Suprapubic skin (tissue), 4 donors: ENCODE measurements around the gene AP2M1. TPM values are rescaled to one million over a fixed set of nuclear protein-coding genes. Genes with fewer than 3 reads are reported as not detected.
A peak's percentile ranks its signal among the peaks of the same experiment; 100 is the strongest.

ENCODE experiments used
- DNase-seq, 2 donors: peaks; one replicate each; pipeline ENCODE4 v3.0.0-alpha.2; 2019; ENCODE audit warnings: low spot score in 2 of 2
- H3K27ac ChIP-seq: fragments of 200-600 bp; sonication (generic); one replicate; pipeline ENCODE4 v1.5.1; 2019
- H3K27me3 ChIP-seq: fragments of 200-600 bp; sonication (generic); one replicate; pipeline ENCODE4 v1.5.1; 2019
- H3K36me3 ChIP-seq: fragments of 200-600 bp; sonication (generic); one replicate; pipeline ENCODE4 v1.5.1; 2019
- H3K4me1 ChIP-seq: fragments of 200-600 bp; sonication (generic); one replicate; pipeline ENCODE4 v1.5.1; 2019
- H3K4me3 ChIP-seq: fragments of 200-600 bp; sonication (generic); one replicate; pipeline ENCODE4 v1.5.1; 2019; ENCODE audit warnings: mild to moderate bottlenecking
- H3K9me3 ChIP-seq: fragments of 200-600 bp; sonication (generic); one replicate; pipeline ENCODE4 v1.5.1; 2019
- EP300 ChIP-seq: sonication (generic); formaldehyde crosslinking; IDR thresholded peaks from one replicate; pipeline ENCODE4 v1.6.1; 2017; ENCODE audit warnings: antibody characterized with exemption
- POLR2A ChIP-seq, 2 donors: fragments of 450-650 bp; IDR thresholded peaks; one replicate each; pipeline ENCODE4 v1.6.1; 2017; ENCODE audit warnings: antibody characterized with exemption in 2 of 2, mild to moderate bottlenecking in 2 of 2, moderate library complexity in 2 of 2
- POLR2AphosphoS5 ChIP-seq, 3 donors: sonication (generic); formaldehyde crosslinking; IDR thresholded peaks; one replicate each; pipeline ENCODE4 v1.6.1; 2017; ENCODE audit warnings: antibody characterized with exemption in 3 of 3
- whole genome bisulfite sequencing: methylation state at CpG from one replicate; pipeline ENCODE4 v1.1.5; 2018; 5-methylcytosine and 5-hydroxymethylcytosine counted together
- total RNA-seq, 4 donors: library from RNA; depleted of rRNA; stranded (reverse); fragments of >200 nt; gene quantifications; one replicate each; pipeline ENCODE4 v1.1.0, GENCODE V29; 2016
- TF ChIP-seq, protein P1 (sequence below), 2 donors: fragments of 200-600 bp in 1 of 2; fragments of 450-650 bp in 1 of 2; sonication (generic) in 1 of 2; IDR thresholded peaks; one replicate each; pipeline ENCODE4 v1.5.1; 2016 to 2019; ENCODE audit warnings: antibody characterized with exemption in 2 of 2, mild to moderate bottlenecking in 1 of 2, moderate library complexity in 1 of 2

AP2M1 gene
- total RNA-seq, 4 donors from 2014 or later = 112 to 137 (median 121) TPM

DNA sequence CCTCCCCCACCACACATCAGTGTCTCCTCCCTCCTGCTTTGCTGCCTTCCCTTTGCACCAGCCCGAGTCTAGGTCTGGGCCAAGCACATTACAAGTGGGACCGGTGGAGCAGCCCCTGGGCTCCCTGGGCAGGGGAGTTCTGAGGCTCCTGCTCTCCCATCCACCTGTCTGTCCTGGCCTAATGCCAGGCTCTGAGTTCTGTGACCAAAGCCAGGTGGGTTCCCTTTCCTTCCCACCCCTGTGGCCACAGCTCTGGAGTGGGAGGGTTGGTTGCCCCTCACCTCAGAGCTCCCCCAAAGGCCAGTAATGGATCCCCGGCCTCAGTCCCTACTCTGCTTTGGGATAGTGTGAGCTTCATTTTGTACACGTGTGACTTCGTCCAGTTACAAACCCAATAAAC is 9.0 kb downstream of the AP2M1 start:
- no peak for DNase-seq
- no peaks in the 10 kb centered on the region for H3K27me3 ChIP-seq
- no peaks in the 10 kb centered on the region for H3K9me3 ChIP-seq
- H3K4me1 ChIP-seq = peaks cover 29% of the 10 kb centered on the region
- no peak overlapping the region for H3K4me3 ChIP-seq
- H3K36me3 ChIP-seq = peaks cover 62% of the 10 kb centered on the region
- TF ChIP-seq, protein P1, sequence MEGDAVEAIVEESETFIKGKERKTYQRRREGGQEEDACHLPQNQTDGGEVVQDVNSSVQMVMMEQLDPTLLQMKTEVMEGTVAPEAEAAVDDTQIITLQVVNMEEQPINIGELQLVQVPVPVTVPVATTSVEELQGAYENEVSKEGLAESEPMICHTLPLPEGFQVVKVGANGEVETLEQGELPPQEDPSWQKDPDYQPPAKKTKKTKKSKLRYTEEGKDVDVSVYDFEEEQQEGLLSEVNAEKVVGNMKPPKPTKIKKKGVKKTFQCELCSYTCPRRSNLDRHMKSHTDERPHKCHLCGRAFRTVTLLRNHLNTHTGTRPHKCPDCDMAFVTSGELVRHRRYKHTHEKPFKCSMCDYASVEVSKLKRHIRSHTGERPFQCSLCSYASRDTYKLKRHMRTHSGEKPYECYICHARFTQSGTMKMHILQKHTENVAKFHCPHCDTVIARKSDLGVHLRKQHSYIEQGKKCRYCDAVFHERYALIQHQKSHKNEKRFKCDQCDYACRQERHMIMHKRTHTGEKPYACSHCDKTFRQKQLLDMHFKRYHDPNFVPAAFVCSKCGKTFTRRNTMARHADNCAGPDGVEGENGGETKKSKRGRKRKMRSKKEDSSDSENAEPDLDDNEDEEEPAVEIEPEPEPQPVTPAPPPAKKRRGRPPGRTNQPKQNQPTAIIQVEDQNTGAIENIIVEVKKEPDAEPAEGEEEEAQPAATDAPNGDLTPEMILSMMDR (IDR thresholded peaks at IDR 0.05) = no peak
- TF ChIP-seq EP300 (no peak), POLR2A (IDR thresholded peaks at IDR 0.05) (no peak), POLR2AphosphoS5 (IDR thresholded peaks at IDR 0.05) (no peak)
- WGBS = 79% methylated on average over 5 of the region's 5 CpGs
- H3K27ac ChIP-seq = no peak overlapping the region

DNA sequence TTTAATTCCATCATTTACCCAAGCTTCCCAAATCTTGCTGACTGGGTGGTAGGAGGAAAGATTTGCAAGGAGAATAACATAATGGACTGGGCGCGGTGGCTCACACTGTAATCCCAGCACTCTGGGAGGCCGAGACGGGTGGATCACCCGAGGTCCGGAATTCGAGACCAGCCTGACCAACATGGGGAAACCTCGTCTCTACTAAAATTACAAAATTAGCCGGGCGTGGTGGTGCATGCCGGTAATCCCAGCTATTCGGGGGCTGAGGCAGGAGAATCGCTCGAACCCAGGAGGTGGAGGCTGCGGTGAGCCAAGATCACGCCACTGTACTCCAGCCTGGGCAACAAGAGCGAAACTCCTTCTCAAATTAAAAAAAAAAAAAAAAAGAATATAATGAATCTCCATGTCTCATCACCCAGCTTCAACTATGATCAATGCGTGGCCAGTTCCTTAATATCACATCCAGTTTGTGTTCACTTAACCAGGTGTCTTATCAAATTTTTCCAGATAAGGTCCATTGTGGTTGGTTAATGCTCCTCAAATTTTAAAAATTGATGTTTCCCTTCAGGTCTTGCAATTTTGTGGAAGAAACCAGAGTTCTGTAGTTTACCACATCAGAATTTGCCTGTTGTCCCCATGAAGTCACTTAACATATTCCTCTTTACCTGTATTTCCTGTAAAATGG is 10.0 kb downstream of the AP2M1 start:
- 94% methylated on average over 18 of the region's 18 CpGs for WGBS
- no peak for TF ChIP-seq POLR2A (IDR thresholded peaks at IDR 0.05)
- TF ChIP-seq, protein P1 (IDR thresholded peaks at IDR 0.05) = no peak
- TF ChIP-seq POLR2AphosphoS5 (IDR thresholded peaks at IDR 0.05) = no peak
- no peak for TF ChIP-seq EP300
- peaks cover 62% of the 10 kb centered on the region for H3K36me3 ChIP-seq
- H3K27me3 ChIP-seq = no peaks in the 10 kb centered on the region
- no peak overlapping the region for H3K27ac ChIP-seq
- no peaks in the 10 kb centered on the region for H3K9me3 ChIP-seq
- H3K4me1 ChIP-seq = peaks cover 29% of the 10 kb centered on the region
- no peak for DNase-seq
- no peak overlapping the region for H3K4me3 ChIP-seq

DNA sequence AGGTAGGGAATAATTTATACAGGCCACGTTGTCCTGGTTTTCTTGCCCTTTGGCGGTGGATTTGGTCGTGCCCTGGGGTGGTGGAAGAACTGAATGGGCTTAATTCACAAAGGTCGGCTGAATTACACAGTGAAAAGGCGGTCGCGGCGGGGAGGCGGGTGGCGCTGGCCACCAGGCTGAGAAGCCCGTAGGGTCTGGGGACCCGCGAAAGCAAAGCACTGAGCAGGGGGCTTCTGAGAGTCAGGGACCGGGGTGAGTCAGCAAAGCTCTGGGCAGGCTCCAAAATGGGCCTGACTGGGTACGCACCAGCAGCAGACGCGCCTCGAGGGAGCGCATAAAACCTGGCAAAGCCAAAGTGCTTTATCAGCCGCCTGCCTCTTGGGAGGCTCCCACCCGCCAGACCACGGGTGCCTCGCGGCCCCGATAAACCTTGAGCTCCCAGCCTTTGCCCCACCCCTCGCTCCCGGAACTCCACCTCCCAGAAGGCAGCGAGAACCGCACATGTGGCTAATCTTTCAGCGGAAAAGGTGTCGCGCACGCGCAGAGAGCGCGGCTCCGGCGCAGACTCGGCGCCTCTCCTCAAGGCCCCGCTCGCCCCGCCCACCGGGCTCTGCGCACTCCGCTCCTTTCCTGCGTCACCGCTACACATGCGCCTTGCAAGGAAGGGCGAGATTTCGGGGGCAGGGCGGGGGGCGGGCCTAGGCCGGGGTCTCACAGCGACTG is 11.0 kb downstream of the AP2M1 start:
- TF ChIP-seq POLR2A (IDR thresholded peaks at IDR 0.05) = no peak
- TF ChIP-seq EP300 = no peak
- no peak for TF ChIP-seq POLR2AphosphoS5 (IDR thresholded peaks at IDR 0.05)
- TF ChIP-seq, protein P1 (IDR thresholded peaks at IDR 0.05) = no peak
- H3K36me3 ChIP-seq = peaks cover 61% of the 10 kb centered on the region
- WGBS = 3% methylated on average over 28 of the region's 55 CpGs

DNA sequence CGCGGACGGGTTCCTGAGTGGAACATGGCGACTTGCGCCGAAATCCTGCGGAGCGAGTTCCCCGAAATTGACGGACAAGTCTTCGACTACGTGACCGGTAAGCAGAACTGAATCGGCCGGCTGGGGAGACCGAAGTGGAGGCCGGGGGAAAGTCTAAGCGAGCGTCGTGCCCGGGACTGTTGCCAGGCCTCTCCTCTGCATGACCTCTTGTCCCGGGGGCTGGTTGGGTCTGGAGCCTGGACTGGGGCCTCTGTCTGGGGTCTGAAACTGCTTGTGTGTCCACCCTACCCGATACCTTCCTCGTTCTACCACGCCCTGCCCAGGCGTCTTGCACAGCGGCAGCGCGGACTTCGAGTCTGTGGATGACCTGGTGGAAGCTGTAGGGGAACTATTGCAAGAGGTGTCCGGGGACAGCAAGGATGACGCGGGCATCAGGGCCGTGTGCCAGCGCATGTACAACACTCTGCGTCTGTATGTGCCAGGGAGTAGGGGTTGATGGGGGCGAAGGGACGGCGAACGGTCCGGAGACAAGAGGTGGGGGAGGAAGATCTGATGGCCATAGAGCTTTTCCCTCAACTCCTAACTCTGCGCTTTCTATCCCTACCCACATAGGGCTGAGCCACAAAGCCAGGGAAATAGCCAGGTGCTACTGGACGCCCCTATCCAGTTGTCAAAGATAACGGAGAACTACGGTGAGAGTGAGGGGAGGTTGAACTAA is 11.7 kb downstream of the AP2M1 start, which contains the start of gene ABCF3:
Gene ABCF3 (plus strand): TSS at position 16 of the 718 bp plus-strand sequence. CDS start 9 bp downstream, at position 25.
- H3K9me3 ChIP-seq = no peaks in the 10 kb centered on the region
- H3K4me3 ChIP-seq = peak within 1 kb of the TSS; percentile 87
- no peaks in the 10 kb centered on the region for H3K27me3 ChIP-seq
- no peak for DNase-seq
- under 1% methylated on average over 39 of the region's 45 CpGs for WGBS
- H3K4me1 ChIP-seq = peaks cover 29% of the 10 kb centered on the region
- H3K36me3 ChIP-seq = peaks cover 61% of the 10 kb centered on the region
- H3K27ac ChIP-seq = peak within 1 kb of the TSS; percentile 70
- peak; percentile 10 to 69 for TF ChIP-seq POLR2A (IDR thresholded peaks at IDR 0.05)
- TF ChIP-seq, protein P1 (IDR thresholded peaks at IDR 0.05) = no peak
- peak in 1 of 3 donors; percentile 22 for TF ChIP-seq POLR2AphosphoS5 (IDR thresholded peaks at IDR 0.05)
- no peak for TF ChIP-seq EP300

More for the DNA sequence above, 11.0 kb downstream of the AP2M1 start:
- Histone ChIP-seq H3K4me3 (peak overlapping the region; percentile 87), H3K4me1 (peaks cover 29% of the 10 kb centered on the region), H3K27me3 (no peaks in the 10 kb centered on the region), H3K9me3 (no peaks in the 10 kb centered on the region), H3K27ac (peak overlapping the region; percentile 70)
- DNase-seq = peak; percentile 99 to 100

DNA sequence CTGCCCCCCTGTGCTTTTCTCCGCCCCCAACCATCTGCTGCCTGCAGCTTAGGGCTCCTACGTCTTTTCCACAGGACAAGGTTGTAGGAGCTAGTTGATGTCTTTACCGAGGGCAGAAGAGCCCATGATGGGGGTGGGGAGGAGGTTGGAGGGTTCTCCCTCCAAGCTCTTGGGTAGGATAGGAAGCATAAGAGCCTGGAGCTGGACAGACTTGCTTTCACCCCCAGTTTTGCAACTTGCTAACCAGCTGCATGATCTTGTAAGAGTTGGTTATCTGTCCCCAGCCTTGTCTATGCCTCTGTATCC is 12.2 kb downstream of the AP2M1 start:
- no peaks in the 10 kb centered on the region for H3K27me3 ChIP-seq
- no peak for DNase-seq
- no peak for TF ChIP-seq EP300
- no peak for TF ChIP-seq POLR2A (IDR thresholded peaks at IDR 0.05)
- no peak for TF ChIP-seq POLR2AphosphoS5 (IDR thresholded peaks at IDR 0.05)
- TF ChIP-seq, protein P1 (IDR thresholded peaks at IDR 0.05) = no peak
- peaks cover 61% of the 10 kb centered on the region for H3K36me3 ChIP-seq
- peak overlapping the region; percentile 87 for H3K4me3 ChIP-seq
- WGBS = 12% methylated on average over 3 of the region's 3 CpGs
- peaks cover 29% of the 10 kb centered on the region for H3K4me1 ChIP-seq
- no peak overlapping the region for H3K27ac ChIP-seq
- H3K9me3 ChIP-seq = no peaks in the 10 kb centered on the region
